Adrenal gland (tissue), 5 donors: ENCODE measurements around the gene EDEM2.

ENCODE experiments used
- CTCF ChIP-seq, 6 experiments: fragments of 450-650 bp in 4 of 6; fragments of 200-600 bp in 2 of 6; sonication (generic) in 1 of 6; IDR thresholded peaks; 1 replicate in 5 of 6; 2 replicates in 1 of 6; pipeline versions ENCODE4 v1.5.1 to v1.8.0; 2016 to 2021; ENCODE audit warnings: antibody characterized with exemption in 6 of 6, mild to moderate bottlenecking in 2 of 6, moderate library complexity in 1 of 6
- POLR2A ChIP-seq, 2 donors: fragments of 450-650 bp; IDR thresholded peaks; one replicate each; pipeline ENCODE4 v1.6.1; 2017; ENCODE audit warnings: antibody characterized with exemption in 2 of 2, mild to moderate bottlenecking in 2 of 2, moderate library complexity in 1 of 2
- donor health status: DM: no; HTN: no; CAD: no.

- TF ChIP-seq CTCF (IDR thresholded peaks at IDR 0.05) (no peak), POLR2A (IDR thresholded peaks at IDR 0.05) (no peak)
Observed at GRCh38 chr20:35150846-35151579, 3.9 kb upstream of the EDEM2 start.
